Activated effector memory CD4-positive, alpha-beta T cell treated with anti-CD3 and anti-CD28 coated beads, Interleukin-2, amount 50 U/mL, for 16 hours (primary cell): ENCODE data around the gene FCN2.
A peak's percentile ranks its signal among the peaks of the same experiment; 100 is the strongest.

Experiments used
- DNase-seq: peaks from one replicate; pipeline ENCODE4 v3.0.0-alpha.2; 2020

Gene FCN2

GRCh38 chr9:134913041-134913712 is 32.6 kb downstream of the FCN2 start:
- DNase-seq = peak; percentile 41

- DNase-seq = peak; percentile 56
Observed at GRCh38 chr9:134913713-134914500, 33.3 kb downstream of the FCN2 start.

GRCh38 chr9:134914501-134914834 is 33.9 kb downstream of the FCN2 start:
- no peak for DNase-seq

DNA sequence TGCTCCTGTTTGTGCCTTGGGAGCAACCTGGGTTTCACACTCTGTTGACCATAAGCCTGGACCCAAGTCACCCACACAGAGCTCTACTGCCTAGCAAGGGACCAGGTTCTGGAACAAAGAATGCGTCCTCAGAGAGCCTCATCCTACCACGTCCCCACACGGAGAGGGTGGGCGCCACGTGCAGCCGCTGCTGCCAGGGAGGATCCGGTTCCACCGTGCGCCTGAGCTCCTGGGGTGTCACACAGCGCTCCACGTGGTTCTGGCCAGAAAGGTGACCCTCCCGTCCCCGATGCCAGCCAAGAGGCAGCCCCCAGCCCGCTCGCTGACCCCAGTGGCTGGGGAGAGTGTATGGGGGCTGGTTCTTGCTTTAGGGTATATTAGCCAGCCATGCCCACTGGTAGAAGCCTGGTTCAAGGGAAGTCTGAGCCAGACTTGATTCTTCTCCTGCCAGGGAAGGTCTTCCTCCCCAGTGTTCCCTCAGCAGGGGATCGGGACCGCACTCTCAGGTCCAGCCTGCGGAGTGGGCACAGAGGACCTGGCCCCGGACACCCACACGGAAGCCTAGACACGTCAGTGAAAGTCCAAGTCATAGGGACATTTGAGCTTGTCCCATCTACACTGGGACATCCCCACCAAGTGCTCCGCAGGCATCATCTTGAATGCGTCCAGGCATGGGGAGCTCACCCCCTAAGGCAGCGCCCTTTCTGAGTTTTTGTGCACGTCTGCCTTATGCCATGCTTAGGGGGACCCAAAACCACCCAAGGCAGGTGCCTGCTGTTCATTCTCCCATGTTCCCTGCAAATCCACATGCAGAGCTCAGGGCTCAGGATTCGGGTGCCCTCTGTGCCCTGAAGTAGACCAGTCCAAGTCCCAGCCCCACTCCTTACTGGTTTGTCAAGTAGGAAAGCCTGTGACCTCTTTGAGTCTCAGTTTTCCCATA is 34.7 kb downstream of the FCN2 start:
- peak; percentile 51 for DNase-seq

DNA sequence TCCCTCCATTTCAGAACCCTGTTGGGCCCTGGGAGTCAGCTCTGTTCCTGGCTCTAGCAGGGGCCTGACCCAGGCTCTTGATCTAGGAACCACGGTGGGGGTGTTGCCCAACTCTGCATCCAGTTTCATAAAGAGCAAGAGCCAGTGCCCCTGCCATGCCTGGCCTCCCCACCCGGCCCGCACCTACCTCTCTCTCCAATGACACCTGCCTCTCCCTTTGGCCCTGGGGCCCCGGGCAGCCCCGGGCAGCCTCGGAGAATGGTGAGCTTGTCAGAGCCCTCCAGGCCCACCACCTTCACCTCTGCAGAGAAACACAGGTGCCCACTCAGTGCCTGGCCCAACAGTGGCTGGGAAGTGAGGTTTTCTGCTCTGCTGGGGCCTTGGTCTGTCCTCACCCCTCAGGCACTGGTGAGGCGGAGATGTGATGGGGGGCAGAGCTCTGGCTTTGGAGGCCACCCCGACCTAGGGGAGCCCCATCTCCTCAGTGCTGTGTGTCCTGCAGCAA is 35.6 kb downstream of the FCN2 start:
- peak; percentile 50 for DNase-seq

- DNase-seq = peak; percentile 16
Observed at GRCh38 chr9:134917431-134918373, 37.1 kb downstream of the FCN2 start, which contains the start of gene FCN1. FCN1 (minus strand) TSS chr9:134917912; CDS start chr9:134917871, 41 bp downstream.

- peak; percentile 28 for DNase-seq
Observed at GRCh38 chr9:134918646-134919045, 38.0 kb downstream of the FCN2 start.

DNA sequence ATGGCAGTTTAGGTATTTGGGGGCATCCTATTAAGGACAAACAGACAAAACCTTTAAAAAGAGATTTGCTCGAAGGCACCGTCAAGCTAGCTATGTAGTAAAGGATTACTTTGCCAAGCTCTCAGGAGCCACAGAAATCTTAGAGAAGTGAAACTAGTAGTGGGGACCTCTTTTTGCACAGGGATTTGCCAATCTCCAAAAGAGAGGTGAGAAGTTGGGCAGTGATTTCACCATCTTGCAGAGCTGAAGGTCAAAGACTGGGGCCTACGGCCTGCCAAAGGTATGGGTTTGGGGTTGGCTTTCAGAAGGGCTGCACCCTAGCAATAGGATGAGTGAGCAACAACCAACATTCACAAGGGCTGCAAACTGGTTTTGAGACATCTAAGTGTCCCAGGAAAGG is 38.7 kb downstream of the FCN2 start:
- no peak for DNase-seq

DNA sequence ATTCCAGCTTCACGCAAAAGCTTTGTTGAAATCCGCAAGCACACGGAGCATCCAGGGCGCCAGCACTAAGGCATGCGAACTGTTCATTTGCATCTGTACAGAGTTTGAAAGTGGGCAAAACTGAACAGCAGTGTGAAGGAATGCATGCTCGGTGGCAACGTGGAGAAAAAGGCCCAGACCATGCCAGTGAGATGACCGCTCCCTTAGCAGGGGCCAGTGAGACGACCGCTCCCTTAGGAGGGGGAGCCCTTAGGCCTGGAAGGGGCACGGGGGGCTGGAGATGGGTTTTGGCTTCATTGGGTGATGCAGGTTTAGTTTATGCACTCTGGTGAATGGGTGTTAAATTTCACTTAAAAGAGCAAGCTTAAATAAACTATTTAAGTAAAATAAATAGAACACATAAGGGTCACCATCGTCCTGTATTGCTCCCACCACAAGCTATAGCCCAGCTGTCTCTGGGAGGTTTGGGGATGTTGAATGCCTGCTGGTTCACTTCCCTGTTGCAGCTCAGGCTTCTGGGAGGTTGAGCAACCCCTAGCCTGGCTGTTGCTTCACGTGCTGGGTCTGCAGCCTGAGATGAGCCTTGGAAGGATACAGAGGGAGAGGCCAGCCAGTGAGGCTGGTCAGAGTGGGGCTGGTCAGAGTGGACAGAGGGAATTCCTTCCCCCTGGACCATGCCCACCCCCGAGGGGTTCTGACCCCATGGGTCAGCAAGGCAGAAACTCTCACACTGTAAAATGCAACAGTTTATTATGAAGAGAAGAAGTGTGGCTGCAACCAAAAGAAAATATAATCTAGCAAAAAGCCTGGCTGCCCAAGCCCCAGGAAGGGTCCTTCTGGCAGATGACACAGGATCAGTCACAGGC is 41.7 kb downstream of the FCN2 start:
- peak; percentile 17 for DNase-seq

GRCh38 chr9:134922932-134923240 is 42.3 kb downstream of the FCN2 start:
- peak; percentile 45 for DNase-seq

GRCh38 chr9:134923466-134923865 is 42.9 kb downstream of the FCN2 start:
- DNase-seq = peak; percentile 28

DNA sequence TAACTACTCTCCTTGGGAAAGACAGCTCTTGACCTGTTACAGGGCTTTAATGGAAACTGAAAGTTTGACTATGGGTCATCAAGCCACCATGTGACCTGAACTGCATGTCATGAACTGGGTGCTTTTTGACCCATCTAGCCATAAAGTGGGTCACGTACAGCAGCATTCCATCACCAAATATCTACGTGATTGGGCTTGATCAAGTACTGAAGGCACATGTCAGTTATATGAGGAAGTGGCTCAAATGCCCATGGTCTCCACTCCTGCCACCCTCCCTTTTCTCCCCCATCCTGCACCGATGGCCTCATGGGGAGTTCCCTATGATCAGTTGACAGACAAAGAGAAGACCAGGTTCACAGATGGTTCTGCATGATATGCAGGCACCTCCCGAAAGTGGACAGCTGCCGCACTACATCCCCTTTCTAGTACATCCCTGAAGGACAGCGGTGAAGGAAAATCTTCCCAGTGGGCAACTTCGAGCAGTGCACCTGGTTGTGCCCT is 44.5 kb downstream of the FCN2 start:
- DNase-seq = peak; percentile 46

GRCh38 chr9:134928436-134929192 is 48.0 kb downstream of the FCN2 start:
- DNase-seq = no peak

DNA sequence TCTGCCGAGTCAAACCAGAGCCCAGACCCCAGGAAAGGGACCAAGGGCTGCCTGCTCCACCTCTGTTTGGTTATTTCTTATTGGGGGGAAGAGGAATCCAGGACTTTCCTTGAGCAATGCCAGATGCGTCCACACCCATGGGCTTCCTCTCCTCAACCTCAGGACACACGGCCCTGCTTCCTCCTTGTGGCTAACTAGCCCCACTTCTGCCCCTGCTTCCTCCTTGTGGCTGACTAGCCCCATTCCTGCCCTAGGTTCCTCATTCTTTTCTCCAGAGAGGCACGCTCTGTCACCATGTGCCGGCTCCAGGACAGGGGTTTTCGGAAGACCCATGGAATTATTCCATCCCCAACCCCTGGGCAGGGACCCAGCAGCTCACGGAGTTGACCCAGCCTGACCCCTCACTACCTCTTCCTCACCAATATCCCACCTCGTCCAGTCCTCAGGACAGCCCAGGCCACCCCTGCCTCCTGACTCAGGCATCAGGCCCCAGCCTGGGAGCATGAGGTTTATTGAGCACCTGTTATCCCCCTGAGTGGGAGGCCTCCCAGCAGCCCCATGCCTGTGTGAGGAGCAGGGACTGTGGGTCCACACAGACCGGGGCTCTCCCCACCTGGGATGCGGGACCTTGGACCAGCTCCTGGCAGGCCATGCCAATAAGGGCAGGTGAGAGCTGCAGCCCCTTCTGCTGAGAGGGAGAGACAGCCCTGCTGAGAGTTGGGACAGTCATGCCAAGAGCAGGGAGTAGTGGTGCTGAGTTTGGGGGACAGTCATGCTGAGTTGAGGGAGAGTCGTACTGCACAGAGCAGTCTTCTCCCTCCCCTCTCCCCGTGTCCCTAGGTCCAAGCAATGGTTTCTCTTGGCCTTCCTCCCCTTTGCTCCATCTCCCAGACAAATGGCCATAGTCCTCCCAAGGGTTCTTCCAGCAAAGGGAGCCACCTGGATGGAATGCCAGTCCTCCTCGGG is 48.9 kb downstream of the FCN2 start:
- no peak for DNase-seq

DNA sequence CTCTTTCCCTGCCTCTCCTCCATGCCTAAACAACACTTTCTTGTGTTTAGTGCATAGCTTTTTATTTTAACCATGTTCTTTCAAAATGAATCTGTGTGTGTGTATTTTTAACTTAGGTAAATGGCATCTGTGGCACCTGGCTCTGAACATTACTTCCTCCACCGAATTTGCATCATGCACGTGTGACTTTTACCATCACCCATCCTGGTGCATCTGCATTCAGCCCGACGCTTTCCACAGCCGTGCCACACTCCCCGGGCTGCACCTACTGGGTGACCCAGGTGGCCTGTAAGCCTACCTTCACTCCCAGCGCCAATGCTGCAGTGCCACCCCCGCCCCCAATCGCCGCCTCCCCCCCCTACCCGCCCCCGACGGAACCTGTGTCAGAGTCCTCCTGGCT is 49.8 kb downstream of the FCN2 start:
- DNase-seq = no peak

- no peak for DNase-seq
Observed at GRCh38 chr9:134932171-134932570, 51.6 kb downstream of the FCN2 start.

GRCh38 chr9:134932606-134933005 is 52.0 kb downstream of the FCN2 start:
- DNase-seq = no peak

GRCh38 chr9:134933076-134933659 is 52.6 kb downstream of the FCN2 start:
- no peak for DNase-seq
